Erythroblast (primary cell): Measurements from ENCODE around the gene FBXW5.

Source experiments
- GATA1 ChIP-seq: IDR thresholded peaks from 2 replicates; pipeline ENCODE4 v1.6.1; 2011; ENCODE audit warnings: low read depth, mild to moderate bottlenecking, control low read depth, low read length, moderate library complexity
- POLR2A ChIP-seq: IDR thresholded peaks from 2 replicates; pipeline ENCODE4 v1.6.1; 2011; ENCODE audit warnings: mild to moderate bottlenecking, low read length

- no peak for TF ChIP-seq POLR2A
- no peak for TF ChIP-seq GATA1
These were observed 30.7 kb downstream of the FBXW5 start for GRCh38 chr9:136913701-136914438.
